Breast epithelium (tissue), 4 donors: ENCODE results near the gene METTL1. TPM values are rescaled to one million over a fixed set of nuclear protein-coding genes. Genes with fewer than 3 reads are reported as not detected.

Source experiments
- DNase-seq, 2 donors: peaks; one replicate each; pipeline ENCODE4 v3.0.0-alpha.2; 2019; ENCODE audit warnings: low spot score in 2 of 2
- H3K27ac ChIP-seq, 2 donors: fragments of 200-600 bp; sonication (generic) in 1 of 2; one replicate each; pipeline ENCODE4 v1.5.1; 2016 to 2019; ENCODE audit warnings: mild to moderate bottlenecking in 1 of 2
- H3K27me3 ChIP-seq, 2 donors: fragments of 200-600 bp; sonication (generic) in 1 of 2; one replicate each; pipeline versions ENCODE4 v1.5.1 to v1.6.0; 2017 to 2019; ENCODE audit warnings: control low read depth in 1 of 2, mild to moderate bottlenecking in 1 of 2
- H3K36me3 ChIP-seq: fragments of 200-600 bp; one replicate; pipeline ENCODE4 v1.5.1; 2019
- H3K4me1 ChIP-seq, 2 donors: fragments of 200-600 bp; sonication (generic); one replicate each; pipeline ENCODE4 v1.5.1; 2016 to 2019; ENCODE audit warnings: control low read depth in 1 of 2
- H3K4me3 ChIP-seq, 3 donors: fragments of 200-600 bp; sonication (generic); 1 replicate in 2 of 3; 2 replicates in 1 of 3; pipeline ENCODE4 v1.5.1; 2016 to 2019; ENCODE audit warnings: mild to moderate bottlenecking in 3 of 3, moderate library complexity in 2 of 3
- H3K9me3 ChIP-seq, 2 donors: fragments of 200-600 bp; sonication (generic) in 1 of 2; one replicate each; pipeline ENCODE4 v1.5.1; 2016 to 2019; ENCODE audit warnings: control low read depth in 1 of 2
- CTCF ChIP-seq, 3 donors: fragments of 450-650 bp; IDR thresholded peaks; one replicate each; pipeline ENCODE4 v1.5.1; 2016 to 2017; ENCODE audit warnings: antibody characterized with exemption in 3 of 3, mild to moderate bottlenecking in 3 of 3, moderate library complexity in 3 of 3
- POLR2A ChIP-seq: fragments of 450-650 bp; IDR thresholded peaks from one replicate; pipeline ENCODE4 v1.6.1; 2016; ENCODE audit warnings: antibody characterized with exemption, mild to moderate bottlenecking, moderate library complexity
- POLR2AphosphoS5 ChIP-seq, 3 donors: sonication (generic); formaldehyde crosslinking; IDR thresholded peaks; one replicate each; pipeline ENCODE4 v1.6.1; 2017; ENCODE audit warnings: antibody characterized with exemption in 3 of 3
- intact Hi-C: fragments of 100-400 bp; cut with DNase I; formaldehyde crosslinking; loops from one replicate; pipeline ENCODE4 v1.15.1; 2023; ENCODE audit warnings: low total_unique reads
- total RNA-seq, 3 donors: library from RNA; depleted of rRNA; stranded (reverse); fragments of >200 nt; gene quantifications; one replicate each; pipeline ENCODE4 v1.1.0, GENCODE V29; 2016

Gene METTL1
- total RNA-seq, 3 donors from 2014 or later = 4.8 to 12.6 (median 8.2) TPM

DNA sequence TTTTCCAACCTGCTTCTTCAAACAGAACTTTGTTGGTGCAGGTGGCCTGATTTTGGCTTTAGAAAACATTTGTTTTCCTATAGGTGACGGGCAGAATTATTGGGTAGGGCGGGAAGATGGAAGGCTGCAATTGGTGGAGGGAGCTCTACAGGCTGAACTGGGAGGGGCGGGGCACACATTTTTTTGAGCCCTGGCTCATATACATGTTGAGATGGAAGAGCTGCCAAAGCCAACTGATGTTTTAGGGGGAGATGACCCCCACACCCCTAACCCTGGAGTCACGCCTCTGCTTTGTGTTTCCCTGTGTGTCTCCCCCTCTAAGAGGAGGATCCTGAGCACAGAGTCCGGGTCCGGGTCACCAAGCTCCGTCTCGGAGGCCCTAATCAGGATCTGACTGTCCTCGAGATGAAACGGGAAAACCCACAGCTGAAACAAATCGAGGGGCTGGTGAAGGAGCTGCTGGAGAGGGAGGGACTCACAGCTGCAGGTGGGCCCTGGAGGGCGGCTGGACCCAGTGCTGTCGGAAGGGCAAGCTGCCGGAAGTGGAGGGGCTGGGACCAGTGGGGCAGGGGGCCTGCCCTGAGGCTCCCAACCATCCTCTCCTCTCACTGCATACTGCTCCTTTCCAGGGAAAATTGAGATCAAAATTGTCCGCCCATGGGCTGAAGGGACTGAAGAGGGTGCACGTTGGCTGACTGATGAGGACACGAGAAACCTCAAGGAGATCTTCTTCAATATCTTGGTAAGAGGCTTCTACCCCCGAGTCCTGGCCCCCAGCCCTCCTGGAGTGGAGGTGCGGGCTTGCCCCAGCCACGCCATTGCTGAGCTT is 51.9 kb downstream of the METTL1 start:
- TF ChIP-seq CTCF (IDR thresholded peaks at IDR 0.05) = no peak
- no peak for TF ChIP-seq POLR2AphosphoS5 (IDR thresholded peaks at IDR 0.05)
- no peak for TF ChIP-seq POLR2A
- no peaks in the 10 kb centered on the region for H3K27me3 ChIP-seq
- H3K4me3 ChIP-seq = no peak overlapping the region
- no peaks in the 10 kb centered on the region for H3K4me1 ChIP-seq
- peaks cover 7% of the 10 kb centered on the region for H3K36me3 ChIP-seq
- intact Hi-C loops = no loop called here
- no peaks in the 10 kb centered on the region for H3K9me3 ChIP-seq
- H3K27ac ChIP-seq = no peak overlapping the region
- peak in 1 of 2 donors; percentile 13 for DNase-seq

DNA sequence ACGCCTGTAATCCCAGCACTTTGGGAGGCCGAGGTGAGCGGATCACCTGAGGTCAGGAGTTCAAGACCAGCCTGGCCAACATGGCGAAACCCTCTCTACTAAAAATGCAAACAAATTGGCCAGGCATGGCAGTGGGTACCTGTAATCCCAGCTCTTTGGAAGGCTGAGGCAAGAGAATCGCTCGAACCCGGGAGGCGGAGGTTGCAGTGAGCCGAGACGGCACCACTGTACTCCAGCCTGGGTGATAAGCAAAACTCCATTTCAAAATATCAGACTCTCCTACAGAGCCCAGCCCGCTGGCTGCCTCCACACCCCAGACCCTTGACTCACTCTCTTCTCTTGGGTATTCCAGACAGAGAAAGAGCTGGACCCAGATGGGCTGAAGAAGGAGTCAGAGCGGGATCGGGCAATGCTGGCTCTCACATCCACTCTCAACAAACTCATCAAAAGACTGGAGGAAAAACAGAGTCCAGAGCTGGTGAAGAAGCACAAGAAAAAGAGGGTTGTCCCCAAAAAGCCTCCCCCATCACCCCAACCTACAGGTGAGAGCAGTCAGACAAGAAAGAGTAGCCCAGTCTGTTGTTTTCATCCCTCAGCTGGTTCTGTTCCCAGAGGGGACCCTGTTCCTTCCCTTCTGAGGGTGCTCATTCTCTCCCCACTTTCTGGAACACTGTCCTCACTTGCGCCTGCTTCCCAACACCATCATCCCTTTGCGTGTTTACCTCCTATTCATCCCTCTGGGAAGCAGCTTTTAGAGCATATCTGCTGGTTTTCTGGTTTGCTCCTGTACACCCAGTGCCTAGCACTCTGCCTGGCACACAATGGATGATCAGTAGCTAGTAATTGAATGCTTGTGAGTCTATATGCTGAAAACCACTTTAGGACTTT is 53.0 kb downstream of the METTL1 start:
- intact Hi-C loops = no loop called here
- Histone ChIP-seq H3K4me1 (no peaks in the 10 kb centered on the region), H3K4me3 (no peak overlapping the region), H3K27me3 (no peaks in the 10 kb centered on the region), H3K27ac (no peak overlapping the region), H3K36me3 (peaks cover 7% of the 10 kb centered on the region), H3K9me3 (no peaks in the 10 kb centered on the region)
- TF ChIP-seq POLR2AphosphoS5 (IDR thresholded peaks at IDR 0.05) (no peak), POLR2A (no peak), CTCF (IDR thresholded peaks at IDR 0.05) (no peak)
- DNase-seq = peak in 1 of 2 donors; percentile 2

Other genes with a start within 250 kb of the METTL1 start
- gene MBD6, start 249.3 kb downstream of the METTL1 start, total RNA-seq = 10 to 100 TPM; 12.6 to 26.1 (median 19.7) TPM
- gene DCTN2, start 224.9 kb downstream of the METTL1 start, total RNA-seq = 100 to 1,000 TPM; 108 to 138 (median 131) TPM
- 1 to 10 TPM in 1 of 3 donors, under 1 TPM in 1, not detected in 1; 0.98 to 1.2 TPM for gene KIF5A, start 222.1 kb downstream of the METTL1 start, total RNA-seq
- gene PIP4K2C, start 180.9 kb downstream of the METTL1 start, total RNA-seq = 10 to 100 TPM; 13.8 to 26.9 (median 24.6) TPM
- 10 to 100 TPM in 2 of 3 donors, 1 to 10 TPM in 1; 3.0 to 35.1 (median 25.9) TPM for gene DTX3, start 167.3 kb downstream of the METTL1 start, total RNA-seq
- gene ARHGEF25, start 160.7 kb downstream of the METTL1 start, total RNA-seq = 10 to 100 TPM in 2 of 3 donors, 1 to 10 TPM in 1; 8.3 to 28.2 (median 19.2) TPM
- gene B4GALNT1, start 138.9 kb downstream of the METTL1 start, total RNA-seq = 1 to 10 TPM; 1.1 to 2.6 (median 1.2) TPM
- 100 to 1,000 TPM; 184 to 431 (median 213) TPM for gene OS9, start 78.0 kb downstream of the METTL1 start, total RNA-seq
- 1 to 10 TPM; 1.2 to 1.8 (median 1.6) TPM for gene AGAP2, start 33.4 kb downstream of the METTL1 start, total RNA-seq
- gene TSPAN31, start 27.1 kb downstream of the METTL1 start, total RNA-seq = 100 to 1,000 TPM in 1 of 3 donors, 10 to 100 TPM in 2; 55.5 to 107 (median 73.1) TPM
- 100 to 1,000 TPM; 105 to 136 (median 109) TPM for gene CDK4, start 19.8 kb downstream of the METTL1 start, total RNA-seq
- 1 to 10 TPM; 6.9 to 9.8 (median 7.5) TPM for gene MARCHF9, start 17.0 kb downstream of the METTL1 start, total RNA-seq
- 1 to 10 TPM in 1 of 3 donors, under 1 TPM in 2; 0.33 to 2.2 (median 0.48) TPM for gene CYP27B1, start 5.0 kb downstream of the METTL1 start, total RNA-seq
- 10 to 100 TPM; 15.7 to 18.1 (median 16.5) TPM for gene EEF1AKMT3, start 509 bp upstream of the METTL1 start, total RNA-seq
- 10 to 100 TPM; 17.9 to 30.8 (median 27.2) TPM for gene TSFM, start 10.7 kb upstream of the METTL1 start, total RNA-seq
- 10 to 100 TPM in 1 of 3 donors, 1 to 10 TPM in 2; 3.8 to 17.7 (median 8.8) TPM for gene AVIL, start 46.6 kb upstream of the METTL1 start, total RNA-seq
- 100 to 1,000 TPM; 144 to 175 (median 167) TPM for gene CTDSP2, start 74.6 kb upstream of the METTL1 start, total RNA-seq
- 10 to 100 TPM in 2 of 3 donors, 1 to 10 TPM in 1; 6.4 to 33.1 (median 13.4) TPM for gene ATP23, start 169.5 kb upstream of the METTL1 start, total RNA-seq